Loucy (cell line): Measurements from ENCODE around the gene STRADA.

Experiments
- H2AFZ ChIP-seq: fragments of 200-600 bp; sonication (generic); 2 replicates; pipeline ENCODE4 v1.6.0; 2016; ENCODE audit warnings: antibody characterized with exemption, mild to moderate bottlenecking, low read length, moderate library complexity
- H3F3A ChIP-seq: fragments of 200-600 bp; 2 replicates; pipeline ENCODE4 v1.6.0; 2016; ENCODE audit warnings: antibody characterized with exemption, low read depth, mild to moderate bottlenecking
- H3K27me3 ChIP-seq: fragments of 200-600 bp; sonication (generic); 2 replicates; pipeline ENCODE4 v1.6.1; 2014; ENCODE audit warnings: low read length, mild to moderate bottlenecking; ENCODE audit not compliant: insufficient read depth, poor library complexity, severe bottlenecking
- H3K36me3 ChIP-seq: fragments of 200-600 bp; sonication (generic); 2 replicates; pipeline ENCODE4 v1.6.1; 2016; ENCODE audit warnings: low read length; ENCODE audit not compliant: insufficient read depth
- H3K4me1 ChIP-seq: fragments of 200-600 bp; sonication (generic); 2 replicates; pipeline ENCODE4 v1.5.1; 2014; ENCODE audit warnings: low read length, mild to moderate bottlenecking; ENCODE audit not compliant: insufficient read depth, poor library complexity, severe bottlenecking
- H3K4me2 ChIP-seq: fragments of 200-600 bp; sonication (generic); 2 replicates; pipeline ENCODE4 v1.6.0; 2014; ENCODE audit warnings: antibody characterized with exemption, low read length, low read depth, mild to moderate bottlenecking; ENCODE audit not compliant: poor library complexity, severe bottlenecking
- H3K4me3 ChIP-seq: fragments of 200-600 bp; sonication (generic); 2 replicates; pipeline ENCODE4 v1.5.1; 2014; ENCODE audit warnings: low read length, mild to moderate bottlenecking, mixed read lengths; ENCODE audit not compliant: poor library complexity, severe bottlenecking
- H3K79me2 ChIP-seq: fragments of 200-600 bp; sonication (generic); 2 replicates; pipeline ENCODE4 v1.6.1; 2014; ENCODE audit warnings: low read length; ENCODE audit not compliant: insufficient read depth
- H3K9ac ChIP-seq: fragments of 200-600 bp; sonication (generic); 2 replicates; pipeline ENCODE4 v1.6.0; 2014; ENCODE audit warnings: mild to moderate bottlenecking, low read depth, low read length, moderate library complexity; ENCODE audit not compliant: poor library complexity, severe bottlenecking
- H3K9me2 ChIP-seq: fragments of 200-600 bp; sonication (generic); replicated peaks from 2 replicates; pipeline ENCODE4 v1.6.1; 2016; ENCODE audit warnings: low read depth, low read length, mixed read lengths
- H3K9me3 ChIP-seq: fragments of 200-600 bp; sonication (generic); 2 replicates; pipeline ENCODE4 v1.6.1; 2014; ENCODE audit warnings: mild to moderate bottlenecking, antibody characterized with exemption, low read length, low read depth; ENCODE audit not compliant: insufficient read depth
- H4K20me1 ChIP-seq: fragments of 200-600 bp; sonication (generic); 2 replicates; pipeline ENCODE4 v1.6.0; 2014; ENCODE audit warnings: antibody characterized with exemption, low read length, mild to moderate bottlenecking; ENCODE audit not compliant: insufficient read depth, poor library complexity, severe bottlenecking
- EZH2phosphoT487 ChIP-seq: fragments of 200-600 bp; IDR thresholded peaks from 2 replicates; pipeline ENCODE4 v1.6.1; 2018; ENCODE audit warnings: antibody characterized with exemption, mild to moderate bottlenecking, moderate library complexity, borderline replicate concordance
- TF ChIP-seq, protein P1 (sequence below): fragments of 200-600 bp; sonication (generic); conservative IDR thresholded peaks from 2 replicates; pipeline ENCODE4 v1.5.1; 2014; ENCODE audit warnings: mild to moderate bottlenecking, antibody characterized with exemption, low read length

Gene STRADA

DNA sequence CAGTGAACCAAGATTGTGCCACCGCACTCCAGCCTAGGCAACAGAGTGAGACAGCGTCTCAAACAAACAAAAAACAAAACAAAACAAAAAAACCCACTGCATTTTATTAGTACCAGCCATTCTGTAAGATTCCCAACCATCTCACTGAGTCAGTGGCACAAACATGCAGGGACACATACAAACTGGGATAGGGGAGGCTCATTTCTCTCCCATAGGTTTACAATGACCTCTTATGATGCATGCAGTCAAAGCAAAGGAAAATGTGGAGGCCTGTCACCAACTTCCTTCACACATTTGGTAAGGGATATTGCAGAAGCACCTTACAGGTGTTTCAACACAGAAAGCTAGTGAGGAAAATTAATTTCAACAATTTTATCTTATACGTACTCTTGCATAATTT is 12.4 kb upstream of the STRADA start:
- no peaks in the 10 kb centered on the region for H3K79me2 ChIP-seq
- H3K4me3 ChIP-seq: no peak overlapping the region
- H3K4me1 ChIP-seq: no peaks in the 10 kb centered on the region
- peaks cover 76% of the 10 kb centered on the region for H3K36me3 ChIP-seq
- TF ChIP-seq, protein P1, sequence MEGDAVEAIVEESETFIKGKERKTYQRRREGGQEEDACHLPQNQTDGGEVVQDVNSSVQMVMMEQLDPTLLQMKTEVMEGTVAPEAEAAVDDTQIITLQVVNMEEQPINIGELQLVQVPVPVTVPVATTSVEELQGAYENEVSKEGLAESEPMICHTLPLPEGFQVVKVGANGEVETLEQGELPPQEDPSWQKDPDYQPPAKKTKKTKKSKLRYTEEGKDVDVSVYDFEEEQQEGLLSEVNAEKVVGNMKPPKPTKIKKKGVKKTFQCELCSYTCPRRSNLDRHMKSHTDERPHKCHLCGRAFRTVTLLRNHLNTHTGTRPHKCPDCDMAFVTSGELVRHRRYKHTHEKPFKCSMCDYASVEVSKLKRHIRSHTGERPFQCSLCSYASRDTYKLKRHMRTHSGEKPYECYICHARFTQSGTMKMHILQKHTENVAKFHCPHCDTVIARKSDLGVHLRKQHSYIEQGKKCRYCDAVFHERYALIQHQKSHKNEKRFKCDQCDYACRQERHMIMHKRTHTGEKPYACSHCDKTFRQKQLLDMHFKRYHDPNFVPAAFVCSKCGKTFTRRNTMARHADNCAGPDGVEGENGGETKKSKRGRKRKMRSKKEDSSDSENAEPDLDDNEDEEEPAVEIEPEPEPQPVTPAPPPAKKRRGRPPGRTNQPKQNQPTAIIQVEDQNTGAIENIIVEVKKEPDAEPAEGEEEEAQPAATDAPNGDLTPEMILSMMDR: no peak
- no peak for TF ChIP-seq EZH2phosphoT487
- no peak overlapping the region for H3K4me2 ChIP-seq
- H3K9me3 ChIP-seq: no peaks in the 10 kb centered on the region
- H3K9ac ChIP-seq: no peak overlapping the region
- H3K27me3 ChIP-seq: no peaks in the 10 kb centered on the region
- no peaks in the 10 kb centered on the region for H3K9me2 ChIP-seq
- no peak overlapping the region for H2AFZ ChIP-seq
- no peaks in the 10 kb centered on the region for H3F3A ChIP-seq
- no peaks in the 10 kb centered on the region for H4K20me1 ChIP-seq

DNA sequence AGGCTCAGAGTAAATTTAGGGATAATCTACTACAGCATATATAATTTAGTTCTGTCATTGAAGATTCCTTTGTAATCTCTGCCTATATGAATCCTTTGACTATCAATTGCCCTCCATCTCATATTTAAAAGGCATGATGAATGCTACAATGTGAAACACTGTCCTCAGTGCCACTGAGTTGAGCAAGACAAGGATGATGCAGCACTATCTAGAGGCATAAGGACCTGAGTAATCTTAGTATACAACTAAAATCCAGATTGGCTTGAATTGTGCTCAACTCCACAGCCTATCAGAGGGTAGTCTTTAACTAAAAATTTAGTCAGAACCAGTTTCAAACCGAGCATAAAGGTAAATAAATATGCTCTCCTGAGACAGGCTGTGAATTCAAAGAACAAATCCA is 11.6 kb upstream of the STRADA start:
- TF ChIP-seq EZH2phosphoT487: no peak
- TF ChIP-seq, protein P1: no peak
- no peak overlapping the region for H2AFZ ChIP-seq
- no peaks in the 10 kb centered on the region for H3K4me1 ChIP-seq
- H3K9me2 ChIP-seq: no peaks in the 10 kb centered on the region
- no peaks in the 10 kb centered on the region for H3K27me3 ChIP-seq
- H3K4me3 ChIP-seq: no peak overlapping the region
- no peak overlapping the region for H3K9ac ChIP-seq
- H3K9me3 ChIP-seq: no peaks in the 10 kb centered on the region
- no peaks in the 10 kb centered on the region for H3F3A ChIP-seq
- H4K20me1 ChIP-seq: no peaks in the 10 kb centered on the region
- no peaks in the 10 kb centered on the region for H3K79me2 ChIP-seq
- H3K4me2 ChIP-seq: no peak overlapping the region
- peaks cover 76% of the 10 kb centered on the region for H3K36me3 ChIP-seq

DNA sequence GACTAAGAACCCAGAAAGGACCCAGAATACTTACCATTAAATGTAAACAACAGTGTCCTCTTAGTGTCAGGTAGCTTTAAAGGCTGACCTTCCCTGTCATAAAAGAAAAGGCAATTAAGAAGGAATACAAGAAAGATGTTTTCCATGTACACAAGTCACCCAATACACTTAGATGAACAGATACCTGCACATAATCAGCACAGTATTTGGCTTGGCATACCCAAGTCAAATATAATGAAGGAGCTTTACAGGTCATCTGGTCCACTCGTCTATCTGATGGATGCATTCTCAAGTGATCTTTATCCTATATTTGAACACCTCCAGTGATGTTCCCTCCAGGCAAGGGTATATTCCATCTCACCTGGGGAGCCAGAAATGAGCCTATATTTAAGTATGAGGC is 11.1 kb upstream of the STRADA start:
- Histone ChIP-seq H3K9ac (no peak overlapping the region), H3K4me1 (no peaks in the 10 kb centered on the region), H3K9me3 (no peaks in the 10 kb centered on the region), H3K4me2 (no peak overlapping the region), H2AFZ (no peak overlapping the region), H3K27me3 (no peaks in the 10 kb centered on the region), H4K20me1 (no peaks in the 10 kb centered on the region), H3K36me3 (peaks cover 76% of the 10 kb centered on the region), H3F3A (no peaks in the 10 kb centered on the region), H3K79me2 (no peaks in the 10 kb centered on the region), H3K9me2 (no peaks in the 10 kb centered on the region), H3K4me3 (no peak overlapping the region)
- TF ChIP-seq, protein P1: no peak
- TF ChIP-seq EZH2phosphoT487: no peak
